SH-SY5Y (cell line): ENCODE measurements around the gene CNPPD1.

Source experiments
- GATA2 ChIP-seq: IDR thresholded peaks from 2 replicates; pipeline ENCODE4 v1.6.1; 2011; ENCODE audit warnings: mild to moderate bottlenecking, low read depth, low read length
- GATA3 ChIP-seq: IDR thresholded peaks from 2 replicates; pipeline ENCODE4 v1.6.1; 2011; ENCODE audit warnings: low read depth, mild to moderate bottlenecking, low read length, moderate library complexity

DNA sequence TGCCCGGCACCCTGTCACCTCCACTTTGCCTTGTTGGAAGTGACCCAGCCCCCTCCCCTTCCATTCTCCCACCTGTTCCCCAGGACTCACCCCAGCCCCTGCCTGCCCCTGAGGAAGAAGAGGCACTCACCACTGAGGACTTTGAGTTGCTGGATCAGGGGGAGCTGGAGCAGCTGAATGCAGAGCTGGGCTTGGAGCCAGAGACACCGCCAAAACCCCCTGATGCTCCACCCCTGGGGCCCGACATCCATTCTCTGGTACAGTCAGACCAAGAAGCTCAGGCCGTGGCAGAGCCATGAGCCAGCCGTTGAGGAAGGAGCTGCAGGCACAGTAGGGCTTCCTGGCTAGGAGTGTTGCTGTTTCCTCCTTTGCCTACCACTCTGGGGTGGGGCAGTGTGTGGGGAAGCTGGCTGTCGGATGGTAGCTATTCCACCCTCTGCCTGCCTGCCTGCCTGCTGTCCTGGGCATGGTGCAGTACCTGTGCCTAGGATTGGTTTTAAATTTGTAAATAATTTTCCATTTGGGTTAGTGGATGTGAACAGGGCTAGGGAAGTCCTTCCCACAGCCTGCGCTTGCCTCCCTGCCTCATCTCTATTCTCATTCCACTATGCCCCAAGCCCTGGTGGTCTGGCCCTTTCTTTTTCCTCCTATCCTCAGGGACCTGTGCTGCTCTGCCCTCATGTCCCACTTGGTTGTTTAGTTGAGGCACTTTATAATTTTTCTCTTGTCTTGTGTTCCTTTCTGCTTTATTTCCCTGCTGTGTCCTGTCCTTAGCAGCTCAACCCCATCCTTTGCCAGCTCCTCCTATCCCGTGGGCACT is 5.8 kb upstream of the CNPPD1 start:
- no peak for TF ChIP-seq GATA3
- no peak for TF ChIP-seq GATA2
